ENCODE measurements around the gene PTAR1.
"Not testable (repeated sequence)": the region's sequence is repeated elsewhere in the genome, so short reads cannot be mapped to it uniquely, and the experiment has no call there.

PTAR1 gene

DNA sequence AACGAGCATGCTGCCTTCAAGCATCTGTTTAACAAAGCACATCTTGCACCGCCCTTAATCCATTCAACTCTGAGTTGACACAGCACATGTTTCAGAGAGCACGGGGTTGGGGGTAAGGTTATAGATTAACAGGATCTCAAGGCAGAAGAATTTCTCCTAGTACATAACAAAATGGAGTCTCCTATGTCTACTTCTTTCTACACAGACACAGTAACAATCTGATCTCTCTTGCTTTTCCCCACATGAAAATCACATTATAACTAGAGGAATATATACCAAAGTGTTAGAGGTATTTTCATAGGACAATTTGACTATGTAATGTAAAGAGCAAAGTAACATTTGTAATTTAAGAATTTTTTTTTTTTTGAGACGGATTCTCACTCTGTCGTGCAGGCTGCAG, 4.1 kb upstream of the PTAR1 start:
- H3K27me3 Mint-ChIP-seq, H3K9me3 Mint-ChIP-seq: not testable (repeated sequence)

DNA sequence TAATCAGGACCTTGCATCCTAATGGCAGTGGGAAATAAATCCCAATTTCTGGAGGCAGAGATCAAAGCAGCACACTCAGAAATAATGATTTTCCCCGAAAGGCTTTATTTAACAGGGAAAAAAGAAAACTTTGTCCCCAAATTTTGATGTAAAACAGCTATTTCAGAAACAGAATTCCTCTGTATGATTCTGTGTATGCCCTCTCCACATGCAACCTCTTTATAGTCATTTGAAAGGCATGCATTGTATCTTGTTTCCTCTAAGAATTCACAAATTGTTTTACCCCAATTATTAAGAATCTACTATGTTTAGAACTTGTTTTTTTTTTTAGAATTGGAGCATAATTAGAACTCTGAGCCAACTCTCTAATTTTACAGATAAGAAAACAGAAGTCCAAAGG, 2.7 kb upstream of the PTAR1 start:
- no peak overlapping the region for H3K27ac Mint-ChIP-seq
- H3K4me3 Mint-ChIP-seq: no peak overlapping the region
- no peaks in the 10 kb centered on the region for H3K9me3 Mint-ChIP-seq
- ATAC-seq: no peak
- H3K27me3 Mint-ChIP-seq: no peaks in the 10 kb centered on the region
- H3K36me3 Mint-ChIP-seq: no peaks in the 10 kb centered on the region
- H3K4me1 Mint-ChIP-seq: peaks cover 12% of the 10 kb centered on the region

More for the DNA sequence above, 4.1 kb upstream of the PTAR1 start:
- H3K4me1 Mint-ChIP-seq, ATAC-seq, H3K36me3 Mint-ChIP-seq, H3K4me3 Mint-ChIP-seq, H3K27ac Mint-ChIP-seq: not testable (repeated sequence)

DNA sequence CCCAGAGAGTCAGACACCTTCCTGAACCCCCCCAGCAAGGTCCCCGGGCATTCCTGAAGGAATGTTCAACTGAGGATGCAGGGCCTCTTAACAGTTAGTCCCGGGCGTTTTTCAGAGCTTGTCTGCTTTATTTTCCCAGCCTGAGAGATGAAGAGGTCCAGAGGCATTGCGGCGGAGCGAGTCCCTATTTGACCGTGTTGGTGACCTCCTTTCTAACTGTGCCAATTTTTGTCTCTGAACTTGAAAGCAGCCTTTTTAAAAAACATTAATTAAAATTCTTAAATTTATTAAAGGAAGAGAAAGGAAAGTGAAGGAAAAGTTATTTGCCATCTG, 433 bp upstream of the PTAR1 start:
- Mint-ChIP-seq H3K27me3 (no peaks in the 10 kb centered on the region), H3K27ac (peak overlapping the region; percentile 95), H3K9me3 (no peaks in the 10 kb centered on the region), H3K4me3 (peak overlapping the region; percentile 93), H3K4me1 (peaks cover 23% of the 10 kb centered on the region), H3K36me3 (no peaks in the 10 kb centered on the region)
- no peak for ATAC-seq

DNA sequence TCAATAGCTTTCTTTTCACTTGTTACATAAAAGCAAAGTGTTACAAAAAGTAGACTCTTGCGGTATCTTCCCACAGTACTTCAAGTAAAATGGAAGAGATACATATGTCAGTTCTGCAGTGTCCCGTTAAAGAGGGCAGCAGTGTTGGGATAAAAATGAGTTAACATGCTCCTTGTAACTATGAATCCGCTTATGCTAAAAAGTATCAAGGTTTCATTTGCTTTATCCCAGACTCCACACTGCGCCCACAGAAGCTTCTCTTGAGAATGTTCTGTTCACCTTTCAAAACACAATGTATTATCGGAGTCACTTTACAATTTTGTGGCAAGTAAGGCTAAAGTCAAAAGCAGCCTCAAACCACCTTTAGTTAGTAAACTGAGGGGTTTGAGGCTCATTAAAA, 790 bp downstream of the PTAR1 start:
- H3K27me3 Mint-ChIP-seq: no peaks in the 10 kb centered on the region
- ATAC-seq: no peak
- H3K4me3 Mint-ChIP-seq: peak overlapping the region; percentile 93
- H3K9me3 Mint-ChIP-seq: no peaks in the 10 kb centered on the region
- H3K27ac Mint-ChIP-seq: peak overlapping the region; percentile 95
- H3K4me1 Mint-ChIP-seq: peaks cover 23% of the 10 kb centered on the region
- no peaks in the 10 kb centered on the region for H3K36me3 Mint-ChIP-seq

DNA sequence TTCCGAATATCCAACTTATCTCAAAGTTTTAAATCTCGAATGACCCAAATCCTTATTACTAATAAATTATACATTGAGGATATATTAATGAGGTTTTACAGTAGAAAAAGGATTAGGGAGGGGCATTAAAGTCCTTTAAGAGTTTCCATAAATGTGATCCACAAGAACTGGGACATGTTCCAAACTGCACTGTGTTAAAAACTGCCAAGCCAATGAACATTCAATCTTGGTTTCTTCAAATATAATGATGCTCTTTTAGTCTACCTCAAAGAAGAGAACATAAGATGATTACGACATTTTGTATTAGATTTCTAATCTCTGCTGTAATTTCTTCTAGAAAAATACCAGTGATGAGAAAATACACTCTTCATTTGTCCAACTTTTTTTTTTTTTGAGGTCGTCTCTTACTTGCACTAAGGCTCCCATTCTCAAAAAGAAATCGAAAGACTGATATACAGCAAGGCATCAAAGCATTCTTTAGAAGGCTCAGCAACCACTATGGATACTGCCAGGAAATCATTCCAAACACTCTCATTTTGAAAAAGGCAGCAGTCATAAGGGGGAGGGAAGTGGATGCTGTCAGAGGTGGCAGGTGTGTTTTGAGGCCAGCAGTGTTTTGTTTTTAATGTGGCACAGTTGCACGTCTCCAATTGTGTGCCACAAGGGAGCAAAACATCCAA, 1.7 kb downstream of the PTAR1 start:
- no peak for ATAC-seq
- H3K4me1 Mint-ChIP-seq: peaks cover 32% of the 10 kb centered on the region
- H3K9me3 Mint-ChIP-seq: no peaks in the 10 kb centered on the region
- no peaks in the 10 kb centered on the region for H3K27me3 Mint-ChIP-seq
- H3K27ac Mint-ChIP-seq: no peak overlapping the region
- H3K36me3 Mint-ChIP-seq: no peaks in the 10 kb centered on the region
- peak overlapping the region; percentile 62 for H3K4me3 Mint-ChIP-seq

DNA sequence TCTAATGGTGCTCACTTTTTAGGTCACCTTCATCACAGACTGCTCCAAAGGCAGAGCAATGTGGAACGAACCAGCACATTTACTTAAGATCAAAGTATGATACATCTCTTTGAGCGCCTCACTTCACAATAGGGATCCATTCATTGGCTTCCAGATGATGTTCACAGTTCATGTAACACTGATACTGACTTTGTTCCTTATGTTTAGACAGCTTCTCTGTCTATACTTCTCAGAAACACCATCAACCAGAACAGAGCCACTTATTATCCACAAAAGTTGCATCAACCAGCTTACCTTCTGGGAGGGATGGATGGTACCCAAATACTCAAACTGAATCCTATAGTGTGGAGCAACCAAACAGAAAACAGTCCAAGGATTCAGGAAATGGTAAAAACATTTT, 4.6 kb downstream of the PTAR1 start:
- Mint-ChIP-seq H3K4me3 (no peak overlapping the region), H3K36me3 (peaks cover 4% of the 10 kb centered on the region), H3K27me3 (no peaks in the 10 kb centered on the region), H3K9me3 (no peaks in the 10 kb centered on the region), H3K4me1 (peaks cover 41% of the 10 kb centered on the region), H3K27ac (no peak overlapping the region)
- ATAC-seq: no peak

- H3K4me3 Mint-ChIP-seq: no peak overlapping the region
- H3K9me3 Mint-ChIP-seq: no peaks in the 10 kb centered on the region
- H3K27me3 Mint-ChIP-seq: no peaks in the 10 kb centered on the region
- peaks cover 37% of the 10 kb centered on the region for H3K4me1 Mint-ChIP-seq
- H3K36me3 Mint-ChIP-seq: peaks cover 10% of the 10 kb centered on the region
- no peak for ATAC-seq
- no peak overlapping the region for H3K27ac Mint-ChIP-seq
Measured at GRCh38 chr9:69753830-69754229, 6.0 kb downstream of the PTAR1 start.

- Mint-ChIP-seq H3K27ac (no peak overlapping the region), H3K36me3 (peaks cover 43% of the 10 kb centered on the region), H3K4me1 (peaks cover 34% of the 10 kb centered on the region), H3K9me3 (no peaks in the 10 kb centered on the region), H3K27me3 (no peaks in the 10 kb centered on the region), H3K4me3 (no peak overlapping the region)
- ATAC-seq: no peak
Measured at GRCh38 chr9:69750085-69750484, 9.7 kb downstream of the PTAR1 start.

GRCh38 chr9:69748304-69748703, 11.5 kb downstream of the PTAR1 start:
- H3K4me3 Mint-ChIP-seq: no peak overlapping the region
- H3K4me1 Mint-ChIP-seq: peaks cover 40% of the 10 kb centered on the region
- H3K27me3 Mint-ChIP-seq: no peaks in the 10 kb centered on the region
- H3K9me3 Mint-ChIP-seq: no peaks in the 10 kb centered on the region
- H3K36me3 Mint-ChIP-seq: peaks cover 56% of the 10 kb centered on the region
- H3K27ac Mint-ChIP-seq: no peak overlapping the region
- ATAC-seq: no peak

GRCh38 chr9:69746859-69747560, 12.8 kb downstream of the PTAR1 start:
- Mint-ChIP-seq H3K9me3 (no peaks in the 10 kb centered on the region), H3K4me3 (no peak overlapping the region), H3K27me3 (no peaks in the 10 kb centered on the region), H3K36me3 (peaks cover 59% of the 10 kb centered on the region), H3K4me1 (peaks cover 38% of the 10 kb centered on the region), H3K27ac (no peak overlapping the region)
- no peak for ATAC-seq

DNA sequence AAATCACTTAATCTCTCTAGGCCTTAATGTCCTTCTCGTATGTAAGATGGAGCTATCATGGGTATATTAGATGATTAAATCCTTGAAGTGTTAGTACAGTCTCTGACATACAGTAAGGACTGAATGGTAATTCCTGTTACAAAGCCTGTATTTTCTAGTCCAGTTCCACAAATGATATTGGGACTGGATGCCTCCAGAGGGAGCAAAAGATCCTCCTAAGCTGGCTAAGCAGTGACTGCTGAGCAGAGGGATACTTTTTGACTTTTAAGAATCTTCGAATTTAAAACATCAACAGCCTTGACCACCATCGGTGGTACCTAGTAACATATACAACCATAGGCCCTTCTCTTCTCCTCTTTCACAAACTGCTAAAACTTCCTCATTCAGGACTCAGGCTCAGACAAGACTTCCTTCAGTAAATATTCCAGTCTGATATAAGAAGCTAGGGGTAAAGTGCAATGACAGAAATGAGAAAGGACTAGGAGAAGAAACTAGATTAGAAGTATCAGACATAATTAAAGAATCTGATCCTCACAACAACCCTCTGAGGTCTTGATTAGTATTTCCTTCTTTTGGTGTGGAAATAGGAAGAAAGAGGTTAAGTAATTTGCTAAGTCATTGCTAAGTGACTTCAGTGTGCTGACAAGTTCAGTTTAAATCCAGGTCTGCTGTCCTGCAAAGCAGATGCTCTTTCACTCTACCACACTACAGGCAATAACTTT, 13.9 kb downstream of the PTAR1 start:
- no peak for ATAC-seq
- Mint-ChIP-seq H3K27me3 (no peaks in the 10 kb centered on the region), H3K4me1 (peaks cover 30% of the 10 kb centered on the region), H3K9me3 (no peaks in the 10 kb centered on the region), H3K4me3 (no peak overlapping the region), H3K27ac (no peak overlapping the region), H3K36me3 (peaks cover 68% of the 10 kb centered on the region)

DNA sequence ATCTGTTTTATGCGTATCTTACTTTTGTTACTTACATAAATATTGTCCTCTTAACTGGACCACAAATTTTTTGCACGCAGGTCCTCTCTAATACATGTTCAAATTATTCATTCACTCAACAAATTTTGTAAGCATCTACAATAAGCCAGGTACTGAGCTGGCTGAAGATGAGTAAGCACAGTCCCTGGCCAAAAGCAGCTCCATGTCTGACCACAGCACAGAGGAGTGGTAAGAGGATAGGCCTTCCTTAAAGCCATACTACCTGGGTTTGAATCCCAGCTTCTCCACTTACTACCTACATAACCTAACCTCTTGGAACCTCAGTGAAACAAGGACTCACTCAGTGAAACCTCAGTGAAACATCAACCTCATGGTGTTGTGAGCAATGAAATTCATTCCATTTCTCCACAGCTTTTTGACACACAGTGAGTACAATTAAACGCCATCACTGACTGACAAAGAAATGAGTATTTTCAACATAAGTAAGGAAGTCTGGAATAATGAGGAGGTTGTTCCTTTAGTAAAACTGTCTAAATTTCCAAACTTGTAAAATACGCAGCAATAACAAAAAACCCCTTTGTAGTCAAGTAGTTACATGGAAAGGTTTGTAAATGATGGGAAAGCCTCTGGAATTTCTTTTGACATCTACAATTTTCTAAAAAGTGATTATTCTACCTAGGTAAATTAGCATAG, 15.0 kb downstream of the PTAR1 start:
- peaks cover 59% of the 10 kb centered on the region for H3K36me3 Mint-ChIP-seq
- peaks cover 29% of the 10 kb centered on the region for H3K4me1 Mint-ChIP-seq
- ATAC-seq: no peak
- no peaks in the 10 kb centered on the region for H3K27me3 Mint-ChIP-seq
- no peak overlapping the region for H3K27ac Mint-ChIP-seq
- H3K4me3 Mint-ChIP-seq: no peak overlapping the region
- H3K9me3 Mint-ChIP-seq: no peaks in the 10 kb centered on the region

GRCh38 chr9:69743930-69744329, 15.9 kb downstream of the PTAR1 start:
- H3K4me1 Mint-ChIP-seq: peaks cover 29% of the 10 kb centered on the region
- no peaks in the 10 kb centered on the region for H3K27me3 Mint-ChIP-seq
- H3K36me3 Mint-ChIP-seq: peaks cover 60% of the 10 kb centered on the region
- ATAC-seq: no peak
- H3K4me3 Mint-ChIP-seq: no peak overlapping the region
- H3K9me3 Mint-ChIP-seq: no peaks in the 10 kb centered on the region
- H3K27ac Mint-ChIP-seq: no peak overlapping the region

- no peak for ATAC-seq
- H3K4me3 Mint-ChIP-seq: no peak overlapping the region
- no peaks in the 10 kb centered on the region for H3K9me3 Mint-ChIP-seq
- H3K4me1 Mint-ChIP-seq: peaks cover 31% of the 10 kb centered on the region
- H3K36me3 Mint-ChIP-seq: peaks cover 56% of the 10 kb centered on the region
- H3K27me3 Mint-ChIP-seq: no peaks in the 10 kb centered on the region
- no peak overlapping the region for H3K27ac Mint-ChIP-seq
Measured at GRCh38 chr9:69740872-69741505, 18.8 kb downstream of the PTAR1 start.

GRCh38 chr9:69731348-69731747, 28.5 kb downstream of the PTAR1 start:
- Mint-ChIP-seq H3K27me3 (no peaks in the 10 kb centered on the region), H3K36me3 (peaks cover 55% of the 10 kb centered on the region), H3K4me1 (no peaks in the 10 kb centered on the region), H3K4me3 (no peak overlapping the region), H3K27ac (no peak overlapping the region), H3K9me3 (no peaks in the 10 kb centered on the region)
- ATAC-seq: no peak
